A172 (cell line): Measurements from ENCODE around the gene NUCKS1. TPM values are rescaled to one million over a fixed set of nuclear protein-coding genes. Genes with fewer than 3 reads are reported as not detected.

Experiments
- DNase-seq: peaks from one replicate; pipeline ENCODE4 v3.0.0-alpha.2; 2015; ENCODE audit warnings: low spot score
- total RNA-seq: library from RNA; depleted of rRNA; stranded (reverse); fragments of >200 nt; shearing (Covaris generic); gene quantifications from 2 replicates; pipeline ENCODE4 v1.2.3, GENCODE V29; 2014; rRNA removed

Gene NUCKS1
- total RNA-seq, 1 experiment from 2014 or later: 355 TPM

DNA sequence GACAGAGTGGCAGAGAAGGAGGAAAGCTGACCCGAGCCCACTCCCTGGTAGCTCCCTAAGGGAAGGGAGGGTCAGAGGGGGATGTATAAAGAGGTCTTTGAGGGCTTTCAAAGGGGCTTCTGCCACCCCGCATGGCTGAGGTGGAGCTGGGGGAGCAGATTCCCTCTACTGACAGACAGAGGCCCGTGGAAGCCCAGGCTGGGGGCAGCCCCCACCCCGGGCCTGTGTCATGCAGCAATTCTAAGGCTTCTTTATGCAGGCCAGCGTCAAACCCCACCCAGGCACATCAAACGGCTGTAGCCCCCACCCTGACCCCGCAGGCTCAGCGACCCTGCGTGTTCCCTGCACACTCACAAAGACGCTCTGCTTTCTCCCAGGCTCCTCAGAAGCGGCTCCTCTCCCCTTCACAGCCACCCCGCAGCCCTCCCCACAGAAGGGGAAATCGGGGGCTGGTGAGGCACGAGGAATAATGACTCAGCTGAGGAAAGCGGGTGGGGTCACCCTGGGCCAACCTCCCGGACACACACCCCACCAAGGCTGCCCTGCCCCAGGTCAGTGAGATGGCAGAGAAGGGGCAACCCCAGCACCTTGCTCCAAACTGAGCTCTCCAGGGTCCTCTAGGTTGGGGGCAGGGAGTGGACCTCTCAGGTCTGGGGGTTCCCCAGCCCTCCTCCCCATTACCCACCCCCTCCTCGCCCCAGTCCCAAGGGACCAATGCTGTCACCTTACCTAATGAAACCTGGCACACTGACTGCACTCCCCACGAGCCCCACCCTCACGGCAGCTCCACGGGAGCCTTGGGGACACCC lies 80.4 kb downstream of the NUCKS1 start:
- DNase-seq: peak; percentile 46

DNA sequence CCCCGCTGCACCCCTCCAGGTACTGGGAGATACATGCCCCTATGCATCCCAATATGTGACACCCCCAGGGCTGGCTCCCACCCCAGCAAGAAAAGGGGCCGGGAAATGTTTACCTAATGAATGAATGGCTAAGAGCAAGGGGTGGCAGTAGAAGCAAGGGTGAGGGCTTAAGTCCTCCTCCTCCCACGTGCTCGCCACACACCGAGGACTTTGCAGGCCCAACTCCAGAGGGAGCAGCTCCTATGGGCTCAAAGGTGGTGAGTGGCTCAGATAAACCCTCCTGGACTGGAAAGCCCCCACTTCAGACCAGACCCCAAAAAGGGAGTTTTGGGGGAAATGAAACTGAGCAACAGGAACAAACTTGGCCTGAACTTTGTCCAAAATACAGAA lies 81.0 kb downstream of the NUCKS1 start:
- DNase-seq: no peak

DNA sequence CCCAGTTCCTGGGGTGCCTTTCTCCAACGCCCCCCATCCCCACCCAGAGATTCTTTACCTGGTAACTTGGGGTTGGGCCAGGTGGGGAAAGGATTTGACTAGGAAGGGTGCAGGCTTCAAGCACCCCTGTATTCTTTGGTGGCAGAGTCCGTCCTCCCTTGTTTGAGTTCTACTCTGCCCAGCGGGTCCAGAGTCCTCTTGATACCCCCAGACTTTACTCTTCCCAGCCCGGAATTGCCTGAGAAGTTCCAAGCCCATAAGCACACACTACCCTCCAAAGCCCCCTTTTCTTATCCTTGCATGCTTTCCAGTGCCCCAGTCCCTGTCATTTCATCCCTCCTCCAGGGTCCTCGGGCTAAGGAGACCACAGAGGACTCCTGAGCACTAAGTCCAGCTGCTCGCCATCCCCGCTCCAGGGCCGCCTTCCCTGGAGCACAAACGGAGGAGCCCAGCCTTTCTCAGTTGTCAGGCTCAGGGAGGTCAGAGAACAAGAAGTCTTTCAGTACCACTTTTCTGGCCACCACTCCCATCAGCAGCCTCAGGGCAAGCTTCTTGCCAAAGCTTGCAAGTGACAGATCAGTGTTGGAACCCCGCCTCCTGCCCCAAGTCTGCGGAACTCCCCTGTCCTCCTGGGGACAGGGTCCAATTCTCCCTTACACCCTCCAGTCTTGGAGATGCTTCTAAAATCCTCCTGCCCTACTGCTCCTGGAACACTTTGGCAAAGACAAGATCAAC lies 81.9 kb downstream of the NUCKS1 start:
- DNase-seq: no peak

DNA sequence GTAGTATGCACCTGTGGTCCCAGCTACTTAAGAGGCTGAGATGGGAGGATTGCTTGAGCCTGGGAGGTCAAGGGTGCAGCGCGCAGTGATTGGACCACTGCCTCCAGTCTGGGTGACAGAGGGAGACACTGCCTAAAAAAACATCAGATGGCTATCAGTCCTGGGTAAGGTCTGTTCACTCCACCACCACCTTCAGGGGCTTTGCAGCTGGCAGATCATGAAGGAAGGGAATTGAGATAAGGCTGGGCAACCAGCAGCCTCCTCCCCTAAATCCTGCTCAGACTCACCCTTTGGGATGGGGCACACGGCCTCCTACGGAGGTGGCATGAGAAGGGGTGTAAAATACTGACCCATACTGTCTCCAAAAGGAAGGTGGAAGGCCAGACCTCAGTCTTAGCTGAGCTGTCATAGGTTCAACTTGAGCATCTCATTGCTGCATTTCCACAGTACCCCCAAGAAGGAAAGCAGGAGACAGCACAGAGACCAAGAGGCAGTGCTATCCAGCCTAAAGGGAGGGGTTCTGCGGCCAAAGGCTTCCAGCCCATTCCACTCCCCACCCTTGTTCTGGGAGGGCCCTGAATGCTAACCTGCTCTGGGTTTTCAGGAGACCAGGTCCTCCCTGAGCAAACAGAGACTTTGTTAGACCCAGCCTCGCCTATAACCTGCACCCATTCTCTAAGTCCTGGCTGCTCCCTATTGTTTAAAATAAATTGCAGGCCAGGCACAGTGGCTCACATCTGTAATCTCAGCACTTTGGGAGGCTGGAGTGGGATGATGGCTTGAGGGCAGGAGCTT lies 83.4 kb downstream of the NUCKS1 start:
- DNase-seq: no peak

DNA sequence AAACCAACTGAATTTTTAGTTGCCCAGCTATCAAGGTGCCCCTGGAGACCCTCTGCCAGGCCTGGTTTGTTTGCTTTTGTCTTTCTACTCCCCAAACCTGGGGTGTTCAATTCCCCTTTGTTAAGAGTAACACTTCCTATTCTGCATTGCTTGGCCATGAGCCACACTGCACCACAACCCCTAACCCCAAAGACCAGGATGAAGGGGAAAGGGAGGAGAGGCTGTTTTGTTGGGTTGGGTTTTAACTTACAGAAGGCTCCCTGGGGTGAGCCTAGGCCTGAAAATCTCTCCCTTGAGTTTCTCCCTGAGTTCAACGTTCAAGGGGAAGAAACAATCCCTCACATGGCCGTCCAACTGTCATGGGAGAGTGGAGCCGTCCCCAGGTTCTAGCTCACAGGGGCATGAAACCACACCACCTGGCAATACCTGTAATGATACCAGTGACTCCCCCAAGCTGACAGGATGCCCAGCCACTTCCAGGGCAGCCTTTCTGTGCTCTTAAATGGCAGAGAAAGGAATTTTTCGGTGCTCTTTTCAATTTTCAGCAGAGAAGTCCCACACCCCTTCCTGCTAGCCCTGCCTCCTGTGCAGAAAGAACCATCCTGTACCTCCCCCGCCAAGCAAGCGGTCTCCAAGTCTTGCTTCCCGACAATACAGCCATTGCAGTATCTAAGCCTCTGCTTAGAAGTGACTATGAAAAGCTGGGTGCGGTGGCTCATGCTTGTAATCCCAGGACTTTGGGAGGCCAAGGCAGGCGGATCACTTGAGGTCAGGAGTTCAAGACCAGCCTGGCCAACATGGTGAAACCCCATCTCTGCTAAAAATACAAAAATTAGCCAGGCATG lies 84.6 kb downstream of the NUCKS1 start:
- DNase-seq: no peak

DNA sequence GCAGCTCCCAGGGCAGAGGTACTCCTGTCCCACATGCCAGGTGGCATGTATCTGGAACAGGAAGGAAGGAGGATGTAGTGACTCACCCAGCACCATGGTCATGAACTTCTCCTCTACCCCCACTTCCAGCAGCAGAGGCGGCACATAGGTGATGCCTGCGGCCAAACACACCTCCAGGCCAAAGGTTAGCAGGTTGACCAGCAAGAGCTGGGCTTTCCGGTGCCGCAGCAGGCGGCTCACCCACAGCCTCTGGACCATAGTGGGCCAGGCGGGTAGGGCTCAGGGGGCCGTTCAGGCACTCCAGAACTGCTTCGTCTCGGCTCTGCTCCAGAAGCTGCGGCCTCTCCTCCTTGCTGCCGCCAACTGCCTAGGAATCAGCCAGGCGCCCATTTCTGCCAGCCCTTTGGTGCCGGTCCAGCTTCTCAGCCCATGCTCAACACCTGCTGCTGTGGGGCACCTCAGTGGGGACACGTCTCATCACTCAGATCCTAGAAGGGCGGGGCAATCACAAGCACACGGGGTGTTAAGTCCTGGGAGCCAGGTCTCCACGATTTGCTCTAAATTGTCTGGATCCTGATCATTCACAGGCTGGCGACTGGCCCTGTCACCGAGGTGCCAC lies 85.5 kb downstream of the NUCKS1 start:
- peak; percentile 67 for DNase-seq

DNA sequence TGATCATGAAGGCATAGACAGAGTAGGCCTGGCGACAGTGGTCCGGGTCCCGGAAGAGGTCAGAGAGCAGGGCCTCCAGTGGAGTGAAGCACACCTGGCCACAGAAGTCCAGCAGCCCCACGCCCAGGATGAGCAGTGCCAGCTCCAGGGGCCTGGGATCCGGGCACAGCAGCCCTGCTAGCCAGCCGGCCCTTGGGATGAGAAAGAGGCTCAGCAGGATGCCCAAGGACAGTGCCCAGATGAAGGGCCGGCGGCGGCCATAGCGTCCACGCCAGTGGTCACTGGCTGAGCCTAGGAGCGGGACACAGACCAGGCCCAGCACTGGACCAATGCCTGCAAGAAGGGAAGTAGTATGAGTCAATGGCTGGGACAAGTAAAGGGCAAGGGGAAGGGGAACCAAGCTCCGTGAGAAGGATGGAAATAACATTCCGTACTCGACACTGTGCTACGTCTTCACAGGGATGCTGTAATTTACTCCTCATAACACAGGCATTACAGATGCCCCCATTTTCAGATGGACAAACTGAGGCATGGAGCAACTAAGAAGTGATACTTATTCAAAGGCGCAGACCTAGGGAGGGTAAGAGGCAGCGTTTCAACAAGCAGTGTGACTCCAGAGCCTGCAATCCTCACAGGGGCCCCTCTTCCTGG lies 86.6 kb downstream of the NUCKS1 start:
- DNase-seq: no peak

Other genes with a start within 250 kb of the NUCKS1 start
- 31.5 and 34.9 TPM in 2 replicates for gene CDK18, start 245.5 kb downstream of the NUCKS1 start, total RNA-seq
- gene ELK4, start 118.2 kb downstream of the NUCKS1 start, total RNA-seq: 17.7 and 18.4 TPM in 2 replicates
- gene SLC45A3, start 69.7 kb downstream of the NUCKS1 start, total RNA-seq: 11.1 and 13.0 TPM in 2 replicates
- gene RAB29, start 25.3 kb upstream of the NUCKS1 start, total RNA-seq: 29.8 and 33.3 TPM in 2 replicates
- gene SLC41A1, start 63.0 kb upstream of the NUCKS1 start, total RNA-seq: 19.2 and 28.6 TPM in 2 replicates
- gene PM20D1, start 100.0 kb upstream of the NUCKS1 start, total RNA-seq: not detected in 2 replicates
- 0.05 TPM in 1 of 2 replicates, not detected in the other for gene SLC26A9, start 193.3 kb upstream of the NUCKS1 start, total RNA-seq